ENCODE results near the gene FPGS.

Gene FPGS, protein sequence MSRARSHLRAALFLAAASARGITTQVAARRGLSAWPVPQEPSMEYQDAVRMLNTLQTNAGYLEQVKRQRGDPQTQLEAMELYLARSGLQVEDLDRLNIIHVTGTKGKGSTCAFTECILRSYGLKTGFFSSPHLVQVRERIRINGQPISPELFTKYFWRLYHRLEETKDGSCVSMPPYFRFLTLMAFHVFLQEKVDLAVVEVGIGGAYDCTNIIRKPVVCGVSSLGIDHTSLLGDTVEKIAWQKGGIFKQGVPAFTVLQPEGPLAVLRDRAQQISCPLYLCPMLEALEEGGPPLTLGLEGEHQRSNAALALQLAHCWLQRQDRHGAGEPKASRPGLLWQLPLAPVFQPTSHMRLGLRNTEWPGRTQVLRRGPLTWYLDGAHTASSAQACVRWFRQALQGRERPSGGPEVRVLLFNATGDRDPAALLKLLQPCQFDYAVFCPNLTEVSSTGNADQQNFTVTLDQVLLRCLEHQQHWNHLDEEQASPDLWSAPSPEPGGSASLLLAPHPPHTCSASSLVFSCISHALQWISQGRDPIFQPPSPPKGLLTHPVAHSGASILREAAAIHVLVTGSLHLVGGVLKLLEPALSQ

DNA sequence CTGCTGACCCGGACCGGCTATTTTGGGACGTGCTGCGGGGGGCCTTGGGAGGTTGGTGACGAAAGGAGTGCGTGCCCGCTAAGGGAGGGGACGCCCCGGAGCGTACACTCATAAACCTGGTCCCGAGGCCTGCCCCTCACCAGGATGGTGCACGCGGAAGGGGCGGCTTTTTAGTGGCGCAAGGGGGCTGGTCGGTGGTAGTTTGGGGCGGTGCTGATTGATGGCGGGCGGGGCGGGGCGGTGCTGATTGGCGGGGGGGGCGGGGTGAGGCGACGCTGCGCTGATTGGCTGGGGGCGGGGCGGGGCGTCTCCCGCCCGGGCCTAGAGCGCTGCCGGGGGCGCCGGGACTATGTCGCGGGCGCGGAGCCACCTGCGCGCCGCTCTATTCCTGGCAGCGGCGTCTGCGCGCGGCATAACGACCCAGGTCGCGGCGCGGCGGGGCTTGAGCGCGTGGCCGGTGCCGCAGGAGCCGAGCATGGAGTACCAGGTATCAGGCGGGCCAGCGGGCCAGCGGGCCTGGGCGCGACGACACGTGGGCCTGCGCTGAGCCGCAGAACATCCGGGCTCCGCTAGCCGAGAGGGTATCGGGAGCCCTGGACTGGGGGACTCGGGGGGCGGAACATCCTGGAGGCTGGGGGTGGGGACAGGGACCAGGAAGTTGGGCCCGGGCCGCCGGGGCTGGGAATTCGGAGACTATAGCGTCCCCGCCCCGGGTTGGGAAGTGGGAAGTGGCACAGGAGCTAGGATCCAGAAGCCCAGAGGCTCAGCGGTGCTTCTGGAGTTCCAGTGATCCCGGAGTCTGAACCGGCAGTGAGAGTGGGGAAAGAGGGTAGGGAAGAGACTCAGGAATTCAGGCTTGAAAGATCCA lies at the start of gene FPGS:
TSS of gene FPGS (plus strand) at position 307 of the 868 bp plus-strand sequence. CDS start at position 350, 43 bp downstream.
- Histone ChIP-seq H3K79me2 (ENCODE audit: insufficient read depth, low read length) (peaks cover 32% of the 10 kb centered on the region), H3K9ac (ENCODE audit: low read depth, low read length) (peak within 1 kb of the TSS; percentile 93), H3K4me3 (ENCODE audit: low read depth in 1 of 2, low read length in 2 of 2) (peak within 1 kb of the TSS; percentile 87 to 97), H3K4me2 (ENCODE audit: insufficient read depth, low read length) (peak within 1 kb of the TSS; percentile 91), H2AFZ (ENCODE audit: low read depth, low read length) (peak within 1 kb of the TSS; percentile 94), H4K20me1 (ENCODE audit: insufficient read depth, low read length) (peaks cover 22% of the 10 kb centered on the region), H3K27ac (ENCODE audit: low read length) (peak within 1 kb of the TSS; percentile 97), H3K36me3 (ENCODE audit: insufficient read depth, low read length) (peaks cover 29% of the 10 kb centered on the region), H3K27me3 (ENCODE audit: insufficient read depth, low read length, poor library complexity) (no peaks in the 10 kb centered on the region), H3K4me1 (ENCODE audit: insufficient read depth, low read length) (peaks cover 24% of the 10 kb centered on the region), H3K9me3 (ENCODE audit: insufficient read depth, low read length, severe bottlenecking) (no peaks in the 10 kb centered on the region)
- TF ChIP-seq, protein P1, sequence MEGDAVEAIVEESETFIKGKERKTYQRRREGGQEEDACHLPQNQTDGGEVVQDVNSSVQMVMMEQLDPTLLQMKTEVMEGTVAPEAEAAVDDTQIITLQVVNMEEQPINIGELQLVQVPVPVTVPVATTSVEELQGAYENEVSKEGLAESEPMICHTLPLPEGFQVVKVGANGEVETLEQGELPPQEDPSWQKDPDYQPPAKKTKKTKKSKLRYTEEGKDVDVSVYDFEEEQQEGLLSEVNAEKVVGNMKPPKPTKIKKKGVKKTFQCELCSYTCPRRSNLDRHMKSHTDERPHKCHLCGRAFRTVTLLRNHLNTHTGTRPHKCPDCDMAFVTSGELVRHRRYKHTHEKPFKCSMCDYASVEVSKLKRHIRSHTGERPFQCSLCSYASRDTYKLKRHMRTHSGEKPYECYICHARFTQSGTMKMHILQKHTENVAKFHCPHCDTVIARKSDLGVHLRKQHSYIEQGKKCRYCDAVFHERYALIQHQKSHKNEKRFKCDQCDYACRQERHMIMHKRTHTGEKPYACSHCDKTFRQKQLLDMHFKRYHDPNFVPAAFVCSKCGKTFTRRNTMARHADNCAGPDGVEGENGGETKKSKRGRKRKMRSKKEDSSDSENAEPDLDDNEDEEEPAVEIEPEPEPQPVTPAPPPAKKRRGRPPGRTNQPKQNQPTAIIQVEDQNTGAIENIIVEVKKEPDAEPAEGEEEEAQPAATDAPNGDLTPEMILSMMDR (IDR thresholded peaks at IDR 0.05; ENCODE audit: borderline replicate concordance, extremely low read depth, low read length, poor library complexity, severe bottlenecking) = no peak
- TF ChIP-seq EZH2 (IDR thresholded peaks at IDR 0.05; ENCODE audit: borderline replicate concordance, low read depth, low read length, severe bottlenecking) = no peak
- peak; percentile 87 for ATAC-seq (ENCODE audit: insufficient read depth, low read depth)
- DNase-seq = peak; percentile 85

DNA sequence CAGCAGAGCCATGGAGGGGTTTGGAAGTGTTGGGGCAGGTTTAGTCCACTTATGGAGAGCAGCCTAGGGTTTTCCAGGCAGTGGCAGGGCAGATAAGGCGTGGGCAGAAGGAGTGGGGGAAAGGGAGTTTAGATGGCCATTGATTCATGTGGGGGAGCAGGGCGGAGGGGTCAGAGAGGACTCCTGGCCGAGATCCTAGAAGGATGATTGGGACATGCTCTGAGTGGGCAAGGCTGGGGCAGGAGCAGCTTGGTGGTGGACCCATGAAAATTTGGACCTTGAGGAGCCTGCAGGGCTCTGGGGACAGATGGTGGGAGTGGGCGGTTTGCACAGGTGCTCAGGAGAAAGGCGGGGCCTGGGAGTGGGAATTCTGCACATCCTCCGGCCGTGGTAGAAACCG lies 49.5 kb upstream of the FPGS start:
- Histone ChIP-seq H2AFZ (ENCODE audit: low read depth, low read length) (no peak overlapping the region), H3K4me2 (ENCODE audit: insufficient read depth, low read length) (no peak overlapping the region), H3K4me3 (ENCODE audit: low read depth in 1 of 2, low read length in 2 of 2) (no peak overlapping the region), H3K4me1 (ENCODE audit: insufficient read depth, low read length) (no peaks in the 10 kb centered on the region), H4K20me1 (ENCODE audit: insufficient read depth, low read length) (no peaks in the 10 kb centered on the region), H3K27me3 (ENCODE audit: insufficient read depth, low read length, poor library complexity) (no peaks in the 10 kb centered on the region), H3K9ac (ENCODE audit: low read depth, low read length) (no peak overlapping the region), H3K9me3 (ENCODE audit: insufficient read depth, low read length, severe bottlenecking) (no peaks in the 10 kb centered on the region), H3K27ac (ENCODE audit: low read length) (no peak overlapping the region), H3K79me2 (ENCODE audit: insufficient read depth, low read length) (no peaks in the 10 kb centered on the region), H3K36me3 (ENCODE audit: insufficient read depth, low read length) (no peaks in the 10 kb centered on the region)
- DNase-seq = no peak
- no peak for TF ChIP-seq EZH2 (IDR thresholded peaks at IDR 0.05; ENCODE audit: borderline replicate concordance, low read depth, low read length, severe bottlenecking)
- TF ChIP-seq, protein P1 (IDR thresholded peaks at IDR 0.05; ENCODE audit: borderline replicate concordance, extremely low read depth, low read length, poor library complexity, severe bottlenecking) = no peak
- ATAC-seq (ENCODE audit: insufficient read depth, low read depth) = no peak

- no peak overlapping the region for H3K4me3 ChIP-seq (ENCODE audit: low read depth in 1 of 2, low read length in 2 of 2)
- H3K79me2 ChIP-seq (ENCODE audit: insufficient read depth, low read length) = no peaks in the 10 kb centered on the region
- H3K27me3 ChIP-seq (ENCODE audit: insufficient read depth, low read length, poor library complexity) = no peaks in the 10 kb centered on the region
- no peak overlapping the region for H3K4me2 ChIP-seq (ENCODE audit: insufficient read depth, low read length)
- H3K4me1 ChIP-seq (ENCODE audit: insufficient read depth, low read length) = no peaks in the 10 kb centered on the region
- ATAC-seq (ENCODE audit: insufficient read depth, low read depth) = no peak
- H2AFZ ChIP-seq (ENCODE audit: low read depth, low read length) = no peak overlapping the region
- H4K20me1 ChIP-seq (ENCODE audit: insufficient read depth, low read length) = no peaks in the 10 kb centered on the region
- TF ChIP-seq EZH2 (IDR thresholded peaks at IDR 0.05; ENCODE audit: borderline replicate concordance, low read depth, low read length, severe bottlenecking) = no peak
- TF ChIP-seq, protein P1 (IDR thresholded peaks at IDR 0.05; ENCODE audit: borderline replicate concordance, extremely low read depth, low read length, poor library complexity, severe bottlenecking) = no peak
- no peak overlapping the region for H3K9ac ChIP-seq (ENCODE audit: low read depth, low read length)
- DNase-seq = no peak
- H3K9me3 ChIP-seq (ENCODE audit: insufficient read depth, low read length, severe bottlenecking) = no peaks in the 10 kb centered on the region
- H3K36me3 ChIP-seq (ENCODE audit: insufficient read depth, low read length) = no peaks in the 10 kb centered on the region
- H3K27ac ChIP-seq (ENCODE audit: low read length) = no peak overlapping the region
Observed at GRCh38 chr9:127753622-127754021, 49.1 kb upstream of the FPGS start.

All from DND-41 (cell line).